H1 (cell line): ENCODE data around the gene SRMS. TPM values are rescaled to one million over a fixed set of nuclear protein-coding genes. Genes with fewer than 3 reads are reported as not detected.

Experiments used
- CTCF ChIA-PET: fragments of 300-600 bp; sonication (Branson Sonifier 250); formaldehyde crosslinking; loops from one replicate; lab custom pipeline; 2021; ENCODE audit not compliant: partially characterized antibody; lab: Charles Lee
- POLR2A ChIA-PET: fragments of 300-600 bp; sonication (Branson Sonifier 250); formaldehyde crosslinking; loops from one replicate; lab custom pipeline; 2021; ENCODE audit warnings: inconsistent platforms; ENCODE audit not compliant: partially characterized antibody; lab: Charles Lee
- DNase-seq, 2 experiments: peaks; one replicate each; pipeline versions ENCODE4 v3.0.0 to v3.0.0-alpha.2; 2010 to 2022; ENCODE audit warnings: low spot score in 2 of 2, low read depth in 1 of 2, mixed read lengths in 1 of 2
- FAIRE-seq: peaks from 2 replicates; lab custom pipeline; 2011; peaks lifted over from hg19 to GRCh38; lab: Jason Lieb, UNC
- H2AFZ ChIP-seq: 2 replicates; pipeline ENCODE4 v1.8.1; 2012; ENCODE audit warnings: low read length, inconsistent platforms
- H2AK5ac ChIP-seq: 2 replicates; pipeline ENCODE4 v1.6.1; 2013; ENCODE audit warnings: low read depth, low read length
- H2BK120ac ChIP-seq: replicated peaks from 2 replicates; pipeline ENCODE3; 2013; ENCODE audit warnings: low read depth, low read length, inconsistent platforms
- H2BK12ac ChIP-seq: 2 replicates; pipeline ENCODE4 v1.6.1; 2013; ENCODE audit warnings: low read depth, low read length
- H2BK15ac ChIP-seq: 2 replicates; pipeline ENCODE4 v1.6.1; 2013; ENCODE audit warnings: low read length
- H2BK20ac ChIP-seq: 2 replicates; pipeline ENCODE4 v1.6.1; 2013; ENCODE audit warnings: low read length
- H2BK5ac ChIP-seq: 2 replicates; pipeline ENCODE4 v1.6.1; 2013; ENCODE audit warnings: low read depth, low read length
- H3K14ac ChIP-seq: 2 replicates; pipeline ENCODE4 v1.6.1; 2013; ENCODE audit warnings: inconsistent platforms; ENCODE audit not compliant: insufficient read length
- H3K18ac ChIP-seq: 2 replicates; pipeline ENCODE4 v1.6.1; 2013; ENCODE audit warnings: low read length; ENCODE audit errors: extremely low read depth
- H3K23ac ChIP-seq: 2 replicates; pipeline ENCODE4 v1.6.1; 2013; ENCODE audit warnings: inconsistent platforms; ENCODE audit not compliant: insufficient read length
- H3K23me2 ChIP-seq: 2 replicates; pipeline ENCODE4 v1.6.1; 2013; ENCODE audit warnings: low read depth, low read length
- H3K27ac ChIP-seq: 2 replicates; pipeline ENCODE4 v1.6.1; 2011; ENCODE audit warnings: low read depth, low read length, inconsistent platforms
- H3K27me3 ChIP-seq, 4 experiments: replicated peaks in 1 of 4; 1 replicate in 1 of 4; 2 replicates in 3 of 4; pipeline versions ENCODE4 v1.6.1 to v1.8.1; 2011 to 2013; ENCODE audit warnings: low read length in 3 of 4, mild to moderate bottlenecking in 3 of 4, inconsistent platforms in 2 of 4, mixed read lengths in 2 of 4, moderate library complexity in 1 of 4; ENCODE audit not compliant: control insufficient read depth in 3 of 4, insufficient read depth in 3 of 4; ENCODE audit errors: extremely low read depth in 1 of 4
- H3K36me3 ChIP-seq, 4 experiments: 2 replicates each; pipeline versions ENCODE4 v1.6.1 to v1.8.1; 2011 to 2013; ENCODE audit warnings: mild to moderate bottlenecking in 4 of 4, low read length in 3 of 4, moderate library complexity in 2 of 4, control low read depth in 1 of 4, inconsistent platforms in 1 of 4; ENCODE audit not compliant: insufficient read depth in 4 of 4, control insufficient read depth in 2 of 4
- H3K4ac ChIP-seq: replicated peaks from 2 replicates; pipeline ENCODE3; 2013; ENCODE audit warnings: low read length, low read depth, mixed read lengths, inconsistent platforms; ENCODE audit not compliant: insufficient read length
- H3K4me1 ChIP-seq, 4 experiments: replicated peaks in 1 of 4; 1 replicate in 1 of 4; 2 replicates in 3 of 4; pipeline versions ENCODE4 v1.6.1 to v1.8.1; 2011 to 2013; ENCODE audit warnings: low read length in 3 of 4, inconsistent platforms in 2 of 4, mixed read lengths in 1 of 4; ENCODE audit not compliant: insufficient read depth in 4 of 4, control insufficient read depth in 3 of 4
- H3K4me2 ChIP-seq, 2 experiments: 2 replicates each; pipeline versions ENCODE4 v1.6.1 to v1.8.1; 2011 to 2013; ENCODE audit warnings: low read depth in 2 of 2, low read length in 2 of 2, control low read depth in 1 of 2, inconsistent platforms in 1 of 2, mild to moderate bottlenecking in 1 of 2; ENCODE audit not compliant: insufficient read depth in 1 of 2
- H3K4me3 ChIP-seq, 4 experiments: fragments of 200-600, 300-600 bp in 1 of 4; sonication (generic), shearing (Covaris generic), sonication (Bioruptor Twin) in 1 of 4; 2 replicates each; pipeline versions ENCODE4 v1.5.1 to v1.8.1; 2011 to 2016; ENCODE audit warnings: low read length in 4 of 4, low read depth in 3 of 4, control low read depth in 2 of 4, inconsistent platforms in 2 of 4, mild to moderate bottlenecking in 2 of 4, mixed read lengths in 1 of 4, moderate library complexity in 1 of 4; ENCODE audit not compliant: insufficient read depth in 2 of 4; ENCODE audit errors: extremely low read depth in 1 of 4
- H3K56ac ChIP-seq: replicated peaks from 2 replicates; pipeline ENCODE3; 2013; ENCODE audit warnings: low read depth, mild to moderate bottlenecking, mixed read lengths, low read length, inconsistent platforms; ENCODE audit not compliant: insufficient read length
- H3K79me1 ChIP-seq: 2 replicates; pipeline ENCODE4 v1.6.1; 2013; ENCODE audit warnings: low read depth, low read length, control low read depth
- H3K79me2 ChIP-seq, 2 experiments: 2 replicates each; pipeline versions ENCODE4 v1.6.1 to v1.8.1; 2012 to 2013; ENCODE audit warnings: low read length in 2 of 2, mild to moderate bottlenecking in 2 of 2, inconsistent platforms in 1 of 2; ENCODE audit not compliant: insufficient read depth in 2 of 2, control insufficient read depth in 1 of 2
- H3K9ac ChIP-seq, 4 experiments: replicated peaks in 1 of 4; 1 replicate in 1 of 4; 2 replicates in 3 of 4; pipeline versions ENCODE4 v1.6.1 to v1.8.1; 2011 to 2013; ENCODE audit warnings: low read depth in 3 of 4, low read length in 3 of 4, control low read depth in 2 of 4, mild to moderate bottlenecking in 2 of 4, moderate library complexity in 2 of 4, inconsistent platforms in 1 of 4; ENCODE audit errors: extremely low read depth in 1 of 4
- H3K9me3 ChIP-seq, 2 experiments: 2 replicates each; pipeline versions ENCODE4 v1.6.1 to v1.8.1; 2012 to 2013; ENCODE audit warnings: mild to moderate bottlenecking in 2 of 2, moderate library complexity in 2 of 2, control low read depth in 1 of 2, inconsistent platforms in 1 of 2, low read depth in 1 of 2, low read length in 1 of 2, mixed read lengths in 1 of 2; ENCODE audit not compliant: insufficient read depth in 2 of 2
- H4K20me1 ChIP-seq, 2 experiments: replicated peaks in 1 of 2; 2 replicates each; pipeline versions ENCODE3 to v1.8.1; 2011 to 2013; ENCODE audit warnings: inconsistent platforms in 2 of 2, low read length in 2 of 2, mild to moderate bottlenecking in 1 of 2; ENCODE audit not compliant: insufficient read depth in 2 of 2, control insufficient read depth in 1 of 2
- H4K5ac ChIP-seq: 2 replicates; pipeline ENCODE4 v1.6.1; 2013; ENCODE audit warnings: low read length, low read depth, mixed read lengths, inconsistent platforms; ENCODE audit not compliant: insufficient read length
- H4K8ac ChIP-seq: 2 replicates; pipeline ENCODE4 v1.8.0; 2013; ENCODE audit warnings: mild to moderate bottlenecking, moderate library complexity, low read length, inconsistent platforms; ENCODE audit not compliant: insufficient read depth; ENCODE audit errors: extremely low read depth
- H4K91ac ChIP-seq: replicated peaks from 2 replicates; pipeline ENCODE3; 2013; ENCODE audit warnings: low read length, mixed read lengths, inconsistent platforms; ENCODE audit not compliant: insufficient read length
- E2F6 ChIP-seq: IDR thresholded peaks from 2 replicates; pipeline ENCODE4 v1.6.1; 2012; ENCODE audit warnings: inconsistent platforms
- EP300 ChIP-seq, 2 experiments: IDR thresholded peaks; 1 replicate in 1 of 2; 2 replicates in 1 of 2; pipeline ENCODE4 v1.6.1; 2011 to 2012; ENCODE audit warnings: low read depth in 2 of 2, low read length in 2 of 2, mild to moderate bottlenecking in 2 of 2, borderline replicate concordance in 1 of 2, inconsistent platforms in 1 of 2, moderate library complexity in 1 of 2
- GABPA ChIP-seq: IDR thresholded peaks from 2 replicates; pipeline ENCODE4 v1.6.1; 2011; ENCODE audit warnings: mild to moderate bottlenecking, low read length, moderate library complexity, borderline replicate concordance; ENCODE audit not compliant: insufficient read depth
- KDM4A ChIP-seq: IDR thresholded peaks from one replicate; pipeline ENCODE4 v1.7.1; 2012; ENCODE audit warnings: low read depth, mild to moderate bottlenecking, moderate library complexity, low read length, inconsistent platforms; ENCODE audit not compliant: severe bottlenecking
- MAX ChIP-seq: IDR thresholded peaks from 2 replicates; pipeline ENCODE4 v1.6.1; 2012; ENCODE audit warnings: inconsistent platforms
- SP2 ChIP-seq: IDR thresholded peaks from 2 replicates; pipeline ENCODE4 v1.6.1; 2012; ENCODE audit warnings: mild to moderate bottlenecking, low read length, inconsistent platforms
- SUZ12 ChIP-seq: fragments of 200-600 bp; sonication (generic); IDR thresholded peaks from 2 replicates; pipeline ENCODE4 v1.6.1; 2012; ENCODE audit warnings: mild to moderate bottlenecking, inconsistent platforms, low read length, moderate library complexity, mixed read lengths
- ZNF274 ChIP-seq: IDR thresholded peaks from 2 replicates; pipeline ENCODE4 v1.7.0; 2012; ENCODE audit warnings: low read length, borderline replicate concordance; ENCODE audit errors: extremely low read depth
- WGBS, 2 experiments: shearing (Covaris generic) in 1 of 2; methylation state at CpG; one replicate each; pipeline versions ENCODE4 v1.1.6 to v1.1.7; 2013 to 2015; ENCODE audit warnings: low lambda C conversion rate in 2 of 2, mixed read lengths in 2 of 2, inconsistent platforms in 1 of 2, low coverage in 1 of 2, missing lambda C conversion rate in 1 of 2; ENCODE audit not compliant: insufficient replicate concordance in 2 of 2, insufficient coverage in 1 of 2, insufficient read length in 1 of 2; ENCODE audit errors: extremely low coverage in 1 of 2, missing lambda C conversion rate in 1 of 2; 5-methylcytosine and 5-hydroxymethylcytosine counted together
- polyA plus RNA-seq, 7 experiments: library from polyadenylated mRNA; depleted of rRNA in 3 of 7; stranded (reverse) in 5 of 7; unstranded in 2 of 7; fragments of >200 nt in 5 of 7; fragments of 200-250 nt in 2 of 7; gene quantifications; 1 replicate in 5 of 7; 2 replicates in 1 of 7; 4 replicates in 1 of 7; pipeline versions ENCODE4 v1.2.1 to v1.2.3, GENCODE V29; 2011 to 2013; ENCODE audit warnings: missing spikeins in 2 of 7, mixed read lengths in 2 of 7
- total RNA-seq: library from RNA; stranded (reverse); fragmentation: NEBNext Ultra II Directional; extraction: Animal tissue kit (Norgen Biotek cat#: 25700); gene quantifications from 2 replicates; pipeline ENCODE4 v1.2.1, GENCODE V29; 2021

The SRMS gene
- total and polyA plus RNA-seq, 2 of the 8 experiments (the other 6 are each of a cell fraction or from before 2014, with no cell fraction given) = 0.39 to 0.76 TPM

- WGBS, 2 experiments = 3% methylated on average over 6 of the region's 48 CpGs; no CpG with 5 or more reads in 1 of the 2 experiments
- Histone ChIP-seq H3K27me3 (peaks cover 11 to 42% (median 35%) of the 10 kb centered on the region in 4 experiments), H3K9ac (no peak overlapping the region)
These were observed 48.1 kb downstream of the SRMS start for GRCh38 chr20:63499338-63499969.

More at GRCh38 chr20:63499338-63499969, 48.1 kb downstream of the SRMS start:
- Histone ChIP-seq H3K56ac (no peak overlapping the region), H3K79me2 (no peaks in the 10 kb centered on the region), H4K20me1 (peaks cover 0 to 4% of the 10 kb centered on the region in 2 experiments), H3K27ac (no peak overlapping the region), H4K5ac (no peak overlapping the region), H3K4me3 (peak overlapping the region; percentile 23 to 66 (median 29); a peak in 6 of 8 replicates), H3K18ac (peak overlapping the region; percentile 32; the same call in 1 of the 2 replicates), H3K36me3 (no peaks in the 10 kb centered on the region; a peak in 1 of 8 replicates), H3K4me1 (peaks cover 0 to 32% (median 21%) of the 10 kb centered on the region in 4 experiments; a peak in 6 of 7 replicates), H3K9me3 (no peaks in the 10 kb centered on the region; a peak in 1 of 4 replicates), H2AFZ (no peak overlapping the region), H2BK5ac (no peak overlapping the region; the same call in 1 of the 2 replicates), H3K79me1 (no peaks in the 10 kb centered on the region), H4K8ac (peak overlapping the region; percentile 47), H3K4ac (no peak overlapping the region), H3K23me2 (peaks cover 3% of the 10 kb centered on the region; the same call in 1 of the 2 replicates), H2BK120ac (no peak overlapping the region), H2AK5ac (no peak overlapping the region), H2BK15ac (no peak overlapping the region), H3K23ac (no peak overlapping the region), H2BK20ac (no peak overlapping the region), H3K14ac (no peak overlapping the region), H3K4me2 (peak overlapping the region; percentile 60 to 80), H2BK12ac (no peak overlapping the region), H4K91ac (no peak overlapping the region)
- ChIA-PET CTCF (no interaction called here), POLR2A (interaction anchor here (1.1 kb wide), 1 partner anchor 22 kb away, joined by 5 read pairs; the partner anchor contains the start of gene PPDPF)
- TF ChIP-seq KDM4A = peak; percentile 83
- no peak for TF ChIP-seq ZNF274
- 0 out of 2 replicates have a peak, but pooled peaks have one; percentile 33 for TF ChIP-seq GABPA
- TF ChIP-seq E2F6 = peak; percentile 53
- no peak for TF ChIP-seq SP2
- TF ChIP-seq MAX = peak; percentile 53; the same call in 1 of the 2 replicates
- 0 out of 2 replicates have a peak, but pooled peaks have one; percentile 26 for TF ChIP-seq SUZ12
- TF ChIP-seq EP300 (IDR thresholded peaks at IDR 0.05; ENCODE audit: borderline replicate concordance in 1 of 2, low read depth in 2 of 2, low read length in 2 of 2) = no peak
- no peak for FAIRE-seq
- peak in 1 of 2 experiments; percentile 63 for DNase-seq
